GM19397 (cell line): Measurements from ENCODE around the gene COL15A1.
"Not testable (repeated sequence)": the region's sequence is repeated elsewhere in the genome, so short reads cannot be mapped to it uniquely, and the experiment has no call there.

Source experiments
- ATAC-seq: cut with Tn5 transposase; IDR thresholded peaks from one replicate; pipeline ENCODE4 v1.9.1; 2021; ENCODE audit warnings: mild to moderate bottlenecking, moderate library complexity; ENCODE audit not compliant: unreplicated experiment

COL15A1 gene

DNA sequence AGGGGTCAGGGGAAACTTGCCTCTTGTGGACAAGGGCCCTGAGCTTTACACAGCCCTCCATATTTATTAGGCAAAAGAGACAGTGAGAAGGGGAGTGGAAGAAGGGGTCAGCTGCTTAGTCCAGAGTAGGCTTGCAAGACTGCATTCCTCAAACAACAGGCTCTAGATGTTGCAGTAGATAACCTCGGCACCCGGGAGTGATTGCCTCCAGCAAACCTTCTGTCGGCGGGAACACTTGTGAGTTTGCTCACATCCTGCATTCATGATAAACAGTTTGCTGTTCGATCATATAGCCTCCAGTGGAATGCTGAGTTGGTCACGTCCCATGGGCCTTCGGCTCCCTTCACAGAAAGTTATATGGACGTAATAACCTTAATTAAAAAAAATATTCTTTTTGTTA lies 66.7 kb downstream of the COL15A1 start:
- not testable (repeated sequence) for ATAC-seq

DNA sequence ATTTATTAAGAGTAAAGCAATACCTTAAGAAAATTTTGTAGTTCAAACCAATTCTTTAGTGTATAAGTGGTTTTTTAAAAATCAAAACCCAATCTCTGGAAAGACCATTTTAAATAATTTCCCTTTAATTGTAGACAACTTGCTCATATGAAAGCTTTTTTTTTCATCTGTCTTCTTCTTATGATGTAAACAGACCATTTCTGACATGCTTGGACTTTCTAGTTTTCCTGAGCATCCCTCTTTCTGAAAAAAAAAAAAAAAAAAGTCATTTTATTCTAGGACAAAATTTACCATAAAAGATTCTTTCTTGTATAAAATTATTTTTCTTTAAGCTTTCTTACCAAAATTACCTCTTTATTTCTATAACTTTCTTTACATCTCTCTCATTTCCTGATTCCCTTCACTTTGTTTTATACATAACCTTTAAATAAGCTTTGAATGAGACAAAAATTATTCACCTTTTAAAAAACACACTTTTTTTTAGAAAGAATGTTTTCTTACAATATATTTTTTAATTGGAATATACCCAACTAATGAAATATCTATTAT lies 67.5 kb downstream of the COL15A1 start:
- no peak for ATAC-seq

DNA sequence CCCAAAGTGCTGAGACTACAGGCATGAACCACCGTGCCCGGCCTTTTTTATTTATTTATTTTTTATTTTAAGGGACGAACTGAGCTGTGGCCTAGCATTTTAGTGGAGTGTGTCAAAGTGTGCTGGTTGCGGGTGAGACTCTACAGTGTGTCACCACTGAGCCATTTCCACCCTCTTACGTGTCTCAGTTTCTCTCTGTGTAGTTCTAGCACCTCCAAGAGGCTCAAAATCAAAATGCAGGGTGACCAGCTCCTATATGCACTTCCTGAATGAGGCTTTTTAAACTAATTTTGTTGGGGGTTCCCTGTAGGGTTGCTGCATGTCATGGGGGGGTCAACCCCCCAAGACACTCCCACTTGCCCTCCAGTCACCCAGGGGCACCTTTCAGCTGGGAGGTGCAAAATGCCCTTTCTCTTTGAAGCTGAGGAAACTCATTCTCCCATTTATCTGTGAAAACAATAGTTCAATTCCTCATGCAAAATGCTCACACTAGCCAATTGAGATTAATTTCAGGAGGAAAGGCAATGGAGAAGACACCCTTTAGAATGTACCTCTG lies 69.3 kb downstream of the COL15A1 start:
- ATAC-seq: no peak

DNA sequence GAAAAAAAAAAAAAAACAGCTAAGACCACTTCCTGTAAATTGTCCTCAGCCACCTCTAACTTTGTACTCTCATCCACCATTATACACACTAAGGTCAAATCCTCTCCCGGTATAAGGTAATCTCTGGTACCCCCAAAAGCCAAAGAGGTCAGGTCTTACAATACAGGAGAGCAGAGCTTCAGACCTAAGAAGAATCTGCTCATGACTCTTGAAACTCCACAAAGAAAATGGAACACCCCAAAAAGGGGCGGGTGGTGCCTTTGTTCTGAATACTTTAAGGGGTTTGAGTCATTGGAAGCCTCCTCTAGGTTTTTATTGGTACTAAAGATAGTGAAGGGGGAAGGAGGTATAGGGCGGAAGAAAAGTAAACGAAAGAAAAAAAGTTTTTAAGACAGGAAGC lies 69.8 kb downstream of the COL15A1 start:
- ATAC-seq: no peak

DNA sequence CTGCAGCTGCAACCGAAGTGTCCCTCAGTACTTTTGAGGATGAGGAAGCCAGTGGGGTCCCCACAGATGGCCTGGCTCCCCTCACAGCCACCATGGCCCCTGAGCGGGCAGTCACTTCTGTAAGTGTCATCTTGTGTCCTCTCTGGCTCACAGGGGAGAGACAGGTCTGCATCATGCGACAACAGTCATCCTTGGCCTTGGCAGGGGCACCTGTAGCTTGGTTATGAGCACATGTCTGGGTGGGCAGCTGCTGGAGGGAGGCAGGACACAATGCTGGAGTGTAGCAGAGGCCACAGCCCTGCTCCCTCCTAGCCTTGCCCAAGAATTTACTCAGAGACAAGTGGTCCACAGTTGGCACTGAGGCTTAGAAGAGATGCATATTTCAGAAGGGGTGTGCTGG lies 71.7 kb downstream of the COL15A1 start:
- ATAC-seq: no peak

DNA sequence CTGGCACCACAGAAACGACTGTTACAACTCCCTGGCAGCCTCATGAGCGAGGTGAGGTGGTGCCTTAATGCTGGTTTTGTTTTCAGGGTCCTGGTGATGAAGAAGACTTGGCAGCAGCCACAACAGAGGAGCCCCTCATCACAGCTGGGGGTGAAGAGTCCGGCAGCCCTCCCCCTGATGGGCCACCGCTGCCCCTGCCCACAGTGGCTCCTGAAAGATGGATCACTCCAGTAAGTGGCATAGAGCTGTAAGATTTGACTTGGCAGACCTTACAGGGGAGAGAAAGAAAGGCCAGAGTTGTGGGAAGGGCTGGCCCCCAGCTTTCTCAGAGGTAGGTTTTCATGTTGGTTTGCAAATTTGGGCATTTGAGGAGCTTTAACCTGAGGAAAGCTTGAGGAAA lies 72.2 kb downstream of the COL15A1 start:
- no peak for ATAC-seq

DNA sequence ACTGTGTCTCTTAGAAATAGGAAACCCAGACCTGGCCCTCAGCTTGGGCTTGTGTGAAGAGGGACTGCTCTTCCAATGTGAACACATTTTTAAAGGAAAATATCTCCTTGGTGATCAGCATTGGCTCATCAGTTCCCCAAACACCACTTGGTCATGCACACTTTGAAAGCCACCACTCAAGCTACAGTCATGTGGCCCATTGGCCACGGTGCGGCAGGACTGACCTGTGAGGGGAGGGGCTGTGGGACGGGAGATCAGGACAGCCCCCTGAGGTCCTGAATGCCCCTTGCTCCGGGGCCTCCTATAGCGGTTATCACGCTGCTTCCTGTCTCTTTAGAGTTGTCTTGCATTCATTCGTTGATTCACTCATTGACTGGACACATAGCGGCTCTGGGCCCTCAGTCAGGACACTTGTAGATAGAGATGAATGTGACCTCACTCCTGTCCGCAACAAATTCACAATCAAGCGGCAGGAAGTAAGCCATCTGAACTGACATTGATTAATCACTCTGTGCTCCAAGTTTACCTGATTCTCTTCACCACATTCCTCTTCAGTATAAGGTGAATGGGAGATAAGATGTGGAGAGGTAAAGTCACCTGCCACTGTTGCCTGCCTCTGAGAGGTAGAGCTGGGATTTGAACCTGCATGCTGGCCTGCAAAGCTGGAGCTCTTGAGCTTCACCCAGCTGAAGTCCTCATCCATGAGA lies 73.1 kb downstream of the COL15A1 start:
- no peak for ATAC-seq

DNA sequence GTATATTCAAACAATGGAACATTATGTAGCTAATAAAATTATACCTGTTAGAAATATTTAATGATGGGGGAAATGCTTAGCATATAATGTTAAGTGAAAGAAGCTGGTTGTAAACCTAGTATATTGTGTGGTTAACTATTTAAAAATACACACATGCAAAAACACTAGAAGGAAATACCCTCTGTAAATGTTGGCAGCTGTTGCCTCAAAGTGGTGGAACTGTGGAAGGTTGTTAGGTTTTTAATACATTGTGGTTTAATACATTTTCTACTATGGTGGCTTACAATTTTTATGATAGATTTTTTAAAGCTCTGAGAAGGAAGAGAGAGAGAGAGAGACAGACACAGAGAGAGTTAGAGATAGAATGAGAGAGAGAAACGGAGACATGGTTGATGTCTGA lies 74.9 kb downstream of the COL15A1 start:
- ATAC-seq: no peak

DNA sequence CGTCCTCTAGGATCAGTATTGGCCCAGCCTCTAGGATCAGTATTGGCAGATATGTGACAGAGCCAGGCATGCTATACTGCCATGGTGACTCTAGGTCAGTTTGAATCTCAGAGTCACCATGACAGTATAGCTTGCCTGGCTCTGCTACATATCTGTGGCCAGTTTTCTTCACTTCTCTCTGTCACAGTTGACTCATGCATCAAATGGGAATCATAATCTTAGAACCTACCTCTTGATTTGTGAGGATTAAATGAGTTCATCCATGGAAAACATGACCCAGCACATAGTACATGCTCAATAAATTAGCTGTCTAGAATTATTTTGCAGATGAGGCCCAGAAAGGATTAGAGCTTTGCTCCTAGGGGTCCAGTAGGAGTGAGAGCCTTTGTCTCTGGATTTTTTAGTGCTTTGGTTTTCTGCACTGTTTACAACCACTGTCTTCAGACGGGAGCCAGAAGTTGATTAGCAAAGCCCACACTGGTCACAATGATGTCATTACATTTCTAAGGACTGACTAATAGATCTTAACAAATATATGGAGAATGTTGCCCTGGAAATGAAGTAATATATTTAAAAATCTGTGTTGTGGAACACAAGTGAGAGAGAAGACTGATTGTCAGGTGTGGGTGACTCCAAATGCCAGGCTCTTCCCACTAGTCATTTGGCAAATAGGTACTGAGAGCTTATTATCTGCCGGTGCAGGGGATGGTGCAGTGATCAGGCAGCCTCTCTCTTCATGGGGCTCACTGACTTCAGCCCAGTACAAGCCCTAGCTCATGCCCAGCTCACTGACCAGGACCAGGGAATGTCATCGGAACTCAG lies 76.0 kb downstream of the COL15A1 start:
- no peak for ATAC-seq

DNA sequence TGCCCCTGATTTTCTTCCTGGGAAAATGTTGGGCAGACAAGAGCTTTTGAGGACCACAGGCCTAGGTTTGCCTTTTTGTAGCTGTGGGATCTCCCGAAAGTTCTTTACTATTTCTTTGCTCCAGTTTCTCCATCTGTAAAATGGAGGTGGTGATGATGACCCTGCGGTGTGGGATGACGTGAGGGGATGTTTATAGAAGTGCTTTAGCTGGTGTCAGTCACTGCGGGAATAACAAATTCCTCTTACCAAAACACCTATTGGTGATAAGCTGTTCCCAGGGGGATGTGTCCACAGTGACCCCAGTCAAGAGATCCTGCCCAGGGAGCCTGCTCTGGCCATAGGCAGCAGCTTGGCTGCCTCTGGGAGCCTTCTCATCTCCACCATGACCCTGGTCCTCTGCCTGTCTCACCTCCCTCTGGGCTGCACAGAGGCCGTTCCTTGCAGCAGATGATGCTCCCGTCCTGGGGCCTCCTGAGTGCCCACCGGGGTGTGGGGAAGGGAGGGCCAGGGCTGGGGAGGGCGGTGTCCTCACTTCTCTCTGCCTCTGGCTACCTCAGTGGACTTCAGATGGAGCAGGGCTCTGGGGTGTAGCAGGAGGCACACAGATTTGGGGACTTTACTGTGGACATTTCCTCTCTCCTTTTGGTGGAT lies 77.2 kb downstream of the COL15A1 start:
- no peak for ATAC-seq

DNA sequence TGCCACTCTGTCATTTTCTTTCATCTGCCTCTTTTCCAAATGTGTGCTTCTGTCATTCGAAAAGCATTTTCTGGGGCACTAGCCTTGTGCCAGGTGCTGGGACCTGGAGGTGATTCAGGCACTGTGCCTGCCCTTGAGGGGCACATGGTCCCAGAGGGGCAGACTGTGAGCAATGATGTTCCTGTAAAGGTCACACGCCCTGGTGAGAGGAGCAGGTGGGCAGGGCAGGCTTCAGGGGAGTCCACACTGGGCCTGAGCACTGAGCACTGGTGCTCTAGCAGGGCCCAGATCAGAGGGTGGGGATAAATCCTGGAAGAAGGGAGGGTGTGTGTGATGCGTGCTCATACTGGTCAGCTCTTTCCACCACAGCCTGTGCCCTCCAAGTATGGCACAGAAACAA lies 77.8 kb downstream of the COL15A1 start:
- ATAC-seq: no peak

DNA sequence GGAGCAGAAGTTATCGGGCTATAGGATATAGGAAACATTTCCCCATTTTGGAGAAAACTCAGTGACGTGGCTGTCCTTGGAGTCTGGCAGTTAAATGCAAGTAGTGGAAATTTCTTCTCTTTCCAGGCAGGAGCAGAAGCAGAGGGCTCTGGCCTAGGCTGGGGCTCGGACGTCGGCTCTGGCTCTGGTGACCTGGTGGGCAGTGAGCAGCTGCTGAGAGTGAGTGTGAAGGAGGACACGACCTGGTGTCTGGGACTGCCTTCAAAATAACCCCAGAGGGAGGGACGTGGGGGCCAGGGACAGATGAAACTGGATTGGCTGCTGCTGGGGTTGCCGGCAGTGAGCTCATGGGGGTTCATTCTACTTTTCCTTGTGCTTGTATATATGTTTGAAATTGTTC lies 79.5 kb downstream of the COL15A1 start:
- no peak for ATAC-seq

DNA sequence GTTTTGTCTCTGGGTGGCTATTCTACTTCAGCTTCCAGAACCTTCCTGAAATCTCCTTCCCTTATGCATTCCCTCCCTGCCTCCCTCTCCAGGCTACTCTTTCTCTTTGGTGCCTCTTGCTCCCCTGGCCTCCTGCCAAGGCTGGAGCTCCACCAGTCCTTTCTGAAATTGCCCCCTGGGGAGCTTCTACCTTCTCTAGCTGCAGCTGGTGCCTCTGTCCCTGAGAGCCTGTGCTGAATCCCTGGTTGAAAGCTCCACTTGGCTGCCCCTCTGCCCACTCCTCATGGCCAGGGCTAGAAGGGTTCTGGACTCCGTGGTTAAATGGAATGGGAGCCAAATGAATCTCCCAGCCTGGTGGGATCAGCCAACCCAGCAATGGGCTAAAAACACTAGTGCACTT lies 80.1 kb downstream of the COL15A1 start:
- no peak for ATAC-seq

DNA sequence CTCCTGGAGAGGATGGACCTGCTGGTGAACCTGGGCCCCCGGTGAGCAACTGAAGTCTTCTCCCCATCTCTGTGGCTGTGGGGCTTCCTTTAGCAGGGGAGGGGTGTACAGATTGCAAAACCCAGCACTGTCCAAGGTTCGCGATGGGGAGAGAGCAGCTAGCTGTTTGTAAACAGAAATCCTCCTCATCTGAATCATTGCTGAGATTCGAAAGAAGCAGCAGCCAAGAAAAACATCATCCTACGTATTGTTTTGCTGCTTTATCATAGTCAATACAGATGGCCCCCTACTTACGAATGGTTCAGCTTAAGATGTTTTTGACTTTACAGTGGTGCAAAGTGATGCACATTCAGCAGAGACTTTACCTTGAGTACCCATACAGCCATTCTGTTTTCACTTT lies 81.3 kb downstream of the COL15A1 start:
- no peak for ATAC-seq

DNA sequence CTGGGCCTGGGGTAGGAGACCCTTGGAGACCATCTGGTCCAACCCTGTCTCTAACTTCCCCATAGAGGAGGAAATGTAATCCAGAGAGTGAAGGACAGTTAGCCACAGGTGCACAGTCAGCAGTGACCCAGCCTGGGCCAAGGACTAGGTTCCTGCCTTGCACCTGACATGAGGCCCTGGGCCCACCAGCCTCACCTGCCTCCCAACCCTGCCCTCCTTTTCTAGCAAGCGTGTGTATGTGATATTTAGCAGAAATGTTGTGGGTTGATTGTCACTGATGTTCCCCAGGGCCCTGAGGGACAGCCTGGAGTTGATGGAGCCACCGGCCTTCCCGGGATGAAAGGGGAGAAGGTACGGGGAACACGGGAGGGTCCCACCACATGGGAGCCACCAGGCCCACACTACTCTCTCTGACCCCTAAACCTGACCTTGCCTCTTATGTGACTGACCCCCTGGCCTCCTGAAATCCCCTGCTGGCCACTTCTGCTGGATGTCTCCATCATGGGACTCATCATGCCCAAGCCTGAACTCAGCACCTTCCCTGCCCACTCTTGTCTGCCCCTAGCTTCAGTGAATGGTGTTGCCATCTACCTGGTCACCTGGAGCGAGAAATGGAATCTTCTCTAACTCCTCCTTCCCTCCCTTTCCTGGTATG lies 82.0 kb downstream of the COL15A1 start:
- ATAC-seq: no peak

DNA sequence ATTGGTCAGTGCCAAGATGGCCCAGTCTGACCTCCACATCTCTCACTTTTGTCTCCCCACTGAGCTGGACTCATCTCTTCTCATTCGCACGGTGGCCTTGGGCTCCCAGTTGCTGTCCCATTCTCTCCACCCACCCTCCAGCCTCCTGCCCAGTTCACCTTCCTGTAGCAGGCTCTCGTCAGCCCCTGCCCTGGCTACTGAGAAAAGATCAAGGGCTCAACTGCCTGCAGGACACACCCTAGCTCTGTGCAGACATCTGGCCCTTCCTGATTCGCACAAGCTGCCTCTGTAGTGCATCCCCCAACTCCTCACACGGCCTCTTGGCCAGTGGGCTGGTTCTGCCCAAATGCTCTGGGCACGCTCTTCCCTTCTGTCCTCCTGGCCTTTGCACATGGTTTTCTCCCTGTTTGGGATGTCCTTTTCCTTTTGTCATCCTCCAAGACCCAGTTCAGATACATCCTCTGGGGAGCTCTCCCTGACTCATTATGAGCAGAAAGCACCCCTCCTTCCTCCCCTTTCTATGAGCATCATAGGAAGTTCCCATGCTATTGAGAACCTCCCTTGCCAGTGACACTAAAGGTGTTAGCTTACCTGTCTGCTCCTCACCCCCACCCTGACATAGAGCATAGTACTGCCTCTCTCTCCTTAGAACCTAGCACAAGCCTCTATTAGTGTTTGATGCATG lies 82.7 kb downstream of the COL15A1 start:
- no peak for ATAC-seq

DNA sequence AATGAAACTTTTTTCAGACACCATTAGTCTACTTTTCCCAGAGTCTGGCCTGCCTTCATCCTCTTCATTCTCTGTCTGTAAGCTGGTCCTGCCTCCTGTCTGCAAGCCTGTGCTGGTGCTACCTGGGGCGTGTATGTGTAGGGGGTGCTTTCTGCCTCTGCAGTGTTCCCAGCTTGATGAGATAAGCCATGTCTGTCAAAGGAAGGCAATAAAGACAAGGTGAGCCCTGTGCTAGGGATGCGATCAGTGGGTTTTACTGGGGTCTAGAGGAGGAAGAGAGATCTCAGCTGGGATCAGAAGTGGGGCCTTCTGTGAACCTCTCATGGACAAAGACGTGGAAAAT lies 83.2 kb downstream of the COL15A1 start:
- no peak for ATAC-seq

DNA sequence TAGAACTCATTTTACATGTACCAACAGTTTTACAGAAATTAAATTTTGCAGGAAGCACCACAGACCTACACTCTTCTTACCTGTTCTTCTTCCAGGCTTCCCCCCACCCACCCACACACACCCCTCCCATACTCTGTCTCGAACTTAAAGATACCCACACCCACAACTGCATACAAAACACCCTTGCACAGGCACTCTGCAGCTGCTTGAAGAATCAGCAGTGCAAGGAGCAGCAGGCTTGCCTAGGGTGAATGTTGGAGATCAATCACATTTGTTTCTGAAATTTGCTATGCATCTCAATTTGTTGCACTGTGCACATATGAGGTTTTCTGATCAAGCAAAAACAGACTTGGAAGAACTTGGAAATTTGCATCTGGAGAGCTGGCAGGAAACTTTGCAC lies 83.7 kb downstream of the COL15A1 start:
- no peak for ATAC-seq

DNA sequence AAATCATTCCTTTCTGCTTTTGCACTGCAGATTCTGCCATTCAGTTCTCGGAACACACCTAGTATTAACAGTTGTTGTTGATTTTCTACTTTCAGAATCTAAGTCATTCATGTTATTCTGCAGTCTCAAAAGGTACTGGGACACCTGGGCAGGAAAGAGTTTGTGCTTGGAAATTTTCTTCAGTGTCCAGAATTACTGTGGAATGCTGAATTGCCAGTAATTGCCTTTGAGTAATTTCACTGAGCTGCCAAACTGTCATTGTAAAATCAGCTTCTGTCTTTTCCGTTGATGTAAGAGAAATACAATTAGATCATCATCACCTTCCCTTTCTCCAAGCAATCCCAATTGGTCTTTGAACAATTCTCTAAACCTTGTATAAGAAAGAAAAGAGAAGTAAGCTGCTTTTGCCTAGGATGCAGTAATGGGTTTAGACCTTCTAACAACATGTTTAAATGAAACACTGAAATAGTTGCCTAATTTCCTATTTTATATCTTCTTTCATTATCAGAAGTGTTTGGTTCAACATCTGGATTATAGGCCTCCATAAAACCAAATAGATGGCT lies 85.5 kb downstream of the COL15A1 start:
- no peak for ATAC-seq

DNA sequence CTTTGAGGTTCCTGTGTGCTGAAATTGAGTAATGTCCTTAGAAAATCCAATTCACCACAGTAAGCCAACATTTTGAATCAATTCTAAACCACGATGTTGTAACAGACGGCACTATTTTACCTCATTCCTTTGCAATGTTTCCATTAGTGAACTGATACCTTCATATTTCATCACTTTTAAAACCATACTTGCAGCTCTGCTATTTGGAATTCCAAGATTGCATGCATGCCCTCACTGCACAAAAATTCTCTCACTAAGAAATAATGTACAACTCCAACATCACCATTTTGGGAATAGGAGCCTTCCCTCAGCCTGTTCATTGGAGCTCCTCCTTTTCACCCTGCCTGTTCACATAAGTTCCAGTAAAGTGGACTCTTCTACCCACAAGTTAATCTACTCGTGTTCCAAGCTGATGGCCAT lies 86.4 kb downstream of the COL15A1 start:
- no peak for ATAC-seq
